Fibroblast of villous mesenchyme (primary cell): ENCODE data around the gene KRT15. TPM values are rescaled to one million over a fixed set of nuclear protein-coding genes. Genes with fewer than 3 reads are reported as not detected.

Source experiments
- DNase-seq: peaks from one replicate; pipeline ENCODE4 v3.0.0-alpha.2; 2010; ENCODE audit warnings: low read depth
- H3K4me3 ChIP-seq: 2 replicates; pipeline ENCODE4 v1.5.1; 2011; ENCODE audit warnings: low read depth, mild to moderate bottlenecking, low read length
- total RNA-seq: library from RNA; depleted of rRNA; stranded (reverse); fragments of >200 nt; gene quantifications from 2 replicates; pipeline ENCODE4 v1.2.3, GENCODE V29; 2012
- TF ChIP-seq, protein P1 (sequence below): IDR thresholded peaks from 2 replicates; pipeline ENCODE4 v1.5.1; 2012; ENCODE audit warnings: low read depth, mild to moderate bottlenecking, low read length; ENCODE audit not compliant: insufficient read depth

Gene KRT15
- total RNA-seq, 1 donor = 0.43 TPM

DNA sequence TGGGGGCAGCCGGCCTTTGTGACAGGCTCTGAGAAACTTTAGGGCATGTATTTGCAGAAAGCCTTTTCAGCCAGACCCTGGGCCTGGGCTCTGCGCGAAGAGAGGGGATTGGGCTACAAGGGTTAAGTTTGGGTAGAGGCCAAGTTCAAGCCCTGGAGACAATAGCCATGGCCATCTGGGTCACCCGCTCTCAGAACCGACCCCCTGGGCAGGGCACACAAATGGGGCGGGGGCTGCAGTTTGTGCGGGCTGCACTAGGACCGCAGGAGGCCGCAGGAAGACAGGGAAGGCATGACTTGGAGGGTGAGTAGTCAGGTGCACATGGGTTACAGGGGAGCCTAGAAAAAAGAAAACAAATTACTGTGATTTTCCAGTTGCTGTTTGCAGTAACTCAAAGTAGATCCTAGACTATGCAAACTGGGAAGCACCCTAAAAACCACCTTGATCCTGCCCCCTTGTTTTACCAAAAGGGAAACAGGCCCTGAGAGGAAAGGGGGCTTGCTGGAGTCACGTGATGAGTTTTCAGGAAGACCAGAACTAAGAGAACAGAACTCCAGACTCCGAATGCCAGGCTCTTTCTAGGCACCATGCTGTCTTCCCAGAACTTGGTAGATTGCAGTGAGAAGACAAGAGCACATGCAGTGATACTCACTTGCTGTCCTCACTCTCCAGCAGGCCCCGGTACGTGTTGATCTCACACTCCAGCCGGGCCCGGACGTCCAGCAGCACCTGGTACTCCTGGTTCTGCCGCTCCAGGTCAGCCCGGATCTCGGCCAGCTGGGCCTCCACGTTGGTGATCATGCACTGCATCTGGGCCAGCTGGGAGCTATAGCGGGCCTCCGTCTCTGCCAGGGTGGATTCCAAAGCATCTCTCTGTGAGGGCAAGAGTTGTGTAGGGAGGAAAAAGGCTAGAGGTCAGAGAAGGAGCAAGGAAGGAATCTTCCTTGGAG, 41.5 kb downstream of the KRT15 start:
- no peak for DNase-seq
- TF ChIP-seq, protein P1, sequence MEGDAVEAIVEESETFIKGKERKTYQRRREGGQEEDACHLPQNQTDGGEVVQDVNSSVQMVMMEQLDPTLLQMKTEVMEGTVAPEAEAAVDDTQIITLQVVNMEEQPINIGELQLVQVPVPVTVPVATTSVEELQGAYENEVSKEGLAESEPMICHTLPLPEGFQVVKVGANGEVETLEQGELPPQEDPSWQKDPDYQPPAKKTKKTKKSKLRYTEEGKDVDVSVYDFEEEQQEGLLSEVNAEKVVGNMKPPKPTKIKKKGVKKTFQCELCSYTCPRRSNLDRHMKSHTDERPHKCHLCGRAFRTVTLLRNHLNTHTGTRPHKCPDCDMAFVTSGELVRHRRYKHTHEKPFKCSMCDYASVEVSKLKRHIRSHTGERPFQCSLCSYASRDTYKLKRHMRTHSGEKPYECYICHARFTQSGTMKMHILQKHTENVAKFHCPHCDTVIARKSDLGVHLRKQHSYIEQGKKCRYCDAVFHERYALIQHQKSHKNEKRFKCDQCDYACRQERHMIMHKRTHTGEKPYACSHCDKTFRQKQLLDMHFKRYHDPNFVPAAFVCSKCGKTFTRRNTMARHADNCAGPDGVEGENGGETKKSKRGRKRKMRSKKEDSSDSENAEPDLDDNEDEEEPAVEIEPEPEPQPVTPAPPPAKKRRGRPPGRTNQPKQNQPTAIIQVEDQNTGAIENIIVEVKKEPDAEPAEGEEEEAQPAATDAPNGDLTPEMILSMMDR = no peak
- no peak overlapping the region for H3K4me3 ChIP-seq

- DNase-seq = no peak
- H3K4me3 ChIP-seq = no peak overlapping the region
- TF ChIP-seq, protein P1 = no peak
Observed at GRCh38 chr17:41475421-41475820, 43.3 kb downstream of the KRT15 start.

DNA sequence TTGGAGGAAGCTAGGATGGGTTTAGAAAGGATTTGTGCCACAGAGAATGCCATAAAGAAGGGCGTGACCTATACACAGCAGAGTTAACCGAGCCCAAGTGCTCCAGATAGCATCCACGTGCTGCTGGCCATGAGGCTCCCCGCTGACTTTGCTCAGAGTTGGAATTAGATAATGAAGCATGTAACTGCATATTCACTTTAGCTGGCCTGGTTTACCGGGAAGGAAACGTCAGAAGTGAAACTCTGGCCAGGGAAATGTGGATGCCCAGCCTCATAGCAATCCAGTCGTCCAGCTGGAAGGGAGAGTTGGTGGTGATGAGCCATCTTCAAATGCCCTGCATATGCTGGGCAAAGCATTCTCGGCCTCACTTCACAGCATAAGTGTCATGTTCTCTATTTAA, 43.8 kb downstream of the KRT15 start:
- TF ChIP-seq, protein P1 = no peak
- no peak for DNase-seq
- no peak overlapping the region for H3K4me3 ChIP-seq

DNA sequence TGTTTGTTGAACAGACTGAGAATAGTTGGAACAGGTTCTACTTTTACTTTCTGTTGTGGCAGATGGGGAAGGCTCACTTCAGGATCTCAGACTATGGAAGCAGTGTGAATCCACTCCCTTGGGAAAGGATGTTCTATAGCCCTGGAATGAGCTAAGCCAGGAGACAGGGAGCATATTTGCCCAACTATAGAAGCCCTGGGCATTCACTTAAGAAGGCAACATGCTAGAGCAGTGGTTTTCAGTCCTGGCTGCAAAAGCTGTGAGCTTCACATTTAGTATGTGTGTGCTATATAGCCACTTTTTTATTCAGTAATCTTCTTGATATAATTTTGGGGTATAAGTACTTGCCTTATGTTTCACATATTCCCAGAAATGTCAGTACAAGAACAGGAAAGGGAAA, 50.3 kb downstream of the KRT15 start:
- H3K4me3 ChIP-seq = no peak overlapping the region
- DNase-seq = no peak
- TF ChIP-seq, protein P1 = no peak

- no peak overlapping the region for H3K4me3 ChIP-seq
- TF ChIP-seq, protein P1 = no peak
- no peak for DNase-seq
Observed at GRCh38 chr17:41467561-41467960, 51.1 kb downstream of the KRT15 start.

GRCh38 chr17:41466988-41467387, 51.7 kb downstream of the KRT15 start, which contains the start of gene KRT32:
KRT32 (minus strand) TSS chr17:41467386; CDS start chr17:41467325, 61 bp downstream.
- H3K4me3 ChIP-seq = no peak within 1 kb of the TSS
- DNase-seq = no peak
- TF ChIP-seq, protein P1 = no peak
